IMR-90 (cell line): ENCODE measurements around the gene C10orf90. TPM values are rescaled to one million over a fixed set of nuclear protein-coding genes. Genes with fewer than 3 reads are reported as not detected.

Experiments used
- ATAC-seq: fragments of 200-7000 bp; cut with Tn5 transposase; 2 replicates; pipeline ENCODE4 v1.9.1; 2020; ENCODE audit warnings: low read depth, mild to moderate bottlenecking, moderate library complexity
- BruUV-seq: library from RNA; stranded (reverse); fragments of 400-500 nt; replicated peaks from 2 replicates; lab custom pipeline; 2021; lab: Mats Ljungman, UMichigan
- CTCF ChIA-PET: fragments of 300-600 bp; formaldehyde crosslinking; extraction: SDS; loops from one replicate; lab custom pipeline; 2021; ENCODE audit warnings: antibody characterized with exemption; lab: Yijun Ruan, JAX
- POLR2A ChIA-PET: fragments of 300-600 bp; sonication (Branson Sonifier 250); formaldehyde crosslinking; loops from one replicate; lab custom pipeline; 2022; ENCODE audit warnings: antibody characterized with exemption; ENCODE audit not compliant: unreplicated experiment; lab: Charles Lee
- DNase-seq: peaks from one replicate; pipeline ENCODE4 v3.0.0; 2013
- H2AFZ ChIP-seq: replicated peaks from 2 replicates; pipeline ENCODE3; 2013; ENCODE audit warnings: low read length, mild to moderate bottlenecking; ENCODE audit not compliant: poor library complexity
- H2AK5ac ChIP-seq: 2 replicates; pipeline ENCODE4 v1.6.1; 2013; ENCODE audit warnings: low read depth, low read length, inconsistent platforms
- H2AK9ac ChIP-seq: replicated peaks from 2 replicates; pipeline ENCODE3; 2013; ENCODE audit warnings: mild to moderate bottlenecking, low read depth, low read length, moderate library complexity; ENCODE audit not compliant: poor library complexity
- H2BK120ac ChIP-seq: 2 replicates; pipeline ENCODE4 v1.6.1; 2013; ENCODE audit warnings: low read depth, low read length, inconsistent platforms
- H2BK15ac ChIP-seq: 3 replicates; pipeline ENCODE4 v1.6.1; 2013; ENCODE audit warnings: low read depth, low read length, inconsistent platforms
- H2BK20ac ChIP-seq: 2 replicates; pipeline ENCODE4 v1.6.1; 2013; ENCODE audit warnings: low read depth, mild to moderate bottlenecking, inconsistent platforms, low read length, moderate library complexity
- H2BK5ac ChIP-seq: 2 replicates; pipeline ENCODE4 v1.6.1; 2013; ENCODE audit warnings: mild to moderate bottlenecking, low read depth, low read length, inconsistent platforms; ENCODE audit not compliant: poor library complexity, severe bottlenecking
- H3K14ac ChIP-seq: replicated peaks from 2 replicates; pipeline ENCODE4 v1.6.1; 2013; ENCODE audit warnings: low read depth, low read length, inconsistent platforms
- H3K18ac ChIP-seq: 2 replicates; pipeline ENCODE4 v1.6.1; 2013; ENCODE audit warnings: low read depth, low read length, control low read depth
- H3K23ac ChIP-seq: 2 replicates; pipeline ENCODE4 v1.6.1; 2013; ENCODE audit warnings: low read depth, low read length, inconsistent platforms
- H3K27ac ChIP-seq: 2 replicates; pipeline ENCODE4 v1.5.1; 2013; ENCODE audit warnings: mild to moderate bottlenecking, control low read depth, low read length; ENCODE audit not compliant: insufficient read depth
- H3K27me3 ChIP-seq: 2 replicates; pipeline ENCODE4 v1.6.1; 2013; ENCODE audit warnings: low read length; ENCODE audit not compliant: control insufficient read depth, insufficient read depth
- H3K36me3 ChIP-seq: 2 replicates; pipeline ENCODE4 v1.6.1; 2013; ENCODE audit warnings: low read length, mixed read lengths; ENCODE audit not compliant: control insufficient read depth, insufficient read depth
- H3K4ac ChIP-seq: 2 replicates; pipeline ENCODE4 v1.6.1; 2013; ENCODE audit warnings: low read depth, low read length, inconsistent platforms
- H3K4me1 ChIP-seq: 2 replicates; pipeline ENCODE4 v1.6.1; 2013; ENCODE audit warnings: low read length, mixed read lengths; ENCODE audit not compliant: control insufficient read depth, insufficient read depth
- H3K4me2 ChIP-seq: 2 replicates; pipeline ENCODE4 v1.6.1; 2013; ENCODE audit warnings: low read depth, mild to moderate bottlenecking, control low read depth, low read length, moderate library complexity
- H3K4me3 ChIP-seq: 2 replicates; pipeline ENCODE4 v1.5.1; 2013; ENCODE audit warnings: low read depth, mild to moderate bottlenecking, control low read depth, low read length, moderate library complexity; ENCODE audit not compliant: insufficient read depth
- H3K56ac ChIP-seq: 2 replicates; pipeline ENCODE4 v1.6.1; 2013; ENCODE audit warnings: low read length, inconsistent platforms; ENCODE audit not compliant: insufficient read depth; ENCODE audit errors: extremely low read depth
- H3K79me1 ChIP-seq, 2 experiments: 2 replicates each; pipeline ENCODE4 v1.6.1; 2013; ENCODE audit warnings: low read length in 2 of 2, inconsistent platforms in 1 of 2, low read depth in 1 of 2
- H3K9ac ChIP-seq: 2 replicates; pipeline ENCODE4 v1.6.1; 2013; ENCODE audit warnings: low read depth, low read length, control low read depth
- H3K9me1 ChIP-seq: 2 replicates; pipeline ENCODE4 v1.6.1; 2013; ENCODE audit warnings: low read length, inconsistent platforms; ENCODE audit not compliant: insufficient read depth
- H3K9me3 ChIP-seq: 2 replicates; pipeline ENCODE4 v1.6.1; 2013; ENCODE audit warnings: low read length; ENCODE audit not compliant: control insufficient read depth, insufficient read depth
- H4K20me1 ChIP-seq: 2 replicates; pipeline ENCODE4 v1.6.1; 2013; ENCODE audit warnings: low read length, inconsistent platforms; ENCODE audit not compliant: insufficient read depth
- H4K5ac ChIP-seq: 2 replicates; pipeline ENCODE4 v1.6.1; 2013; ENCODE audit warnings: mild to moderate bottlenecking, low read depth, low read length, control low read depth
- H4K8ac ChIP-seq, 2 experiments: 2 replicates each; pipeline ENCODE4 v1.6.1; 2013; ENCODE audit warnings: low read depth in 2 of 2, low read length in 2 of 2, control low read depth in 1 of 2, inconsistent platforms in 1 of 2
- H4K91ac ChIP-seq: 2 replicates; pipeline ENCODE4 v1.6.1; 2013; ENCODE audit warnings: low read depth, low read length, inconsistent platforms; ENCODE audit not compliant: insufficient read depth
- BHLHE40 ChIP-seq: fragments of 150-350 bp; IDR thresholded peaks from 2 replicates; pipeline ENCODE4 v1.6.1; 2016; ENCODE audit warnings: mild to moderate bottlenecking, low read depth, low read length
- CEBPB ChIP-seq: IDR thresholded peaks from 2 replicates; pipeline ENCODE4 v1.6.1; 2012; ENCODE audit warnings: low read depth, low read length, improper control_type of control experiment
- CHD1 ChIP-seq: IDR thresholded peaks from 2 replicates; pipeline ENCODE4 v1.6.1; 2012; ENCODE audit warnings: low read depth, low read length, improper control_type of control experiment
- CTCF ChIP-seq: conservative IDR thresholded peaks from 2 replicates; pipeline ENCODE4 v1.5.1; 2012; ENCODE audit warnings: mild to moderate bottlenecking, low read depth, low read length, improper control_type of control experiment
- ELK1 ChIP-seq: fragments of 150-350 bp; IDR thresholded peaks from 2 replicates; pipeline ENCODE4 v1.6.1; 2016; ENCODE audit warnings: low read depth, mild to moderate bottlenecking, low read length, moderate library complexity, borderline replicate concordance
- FOS ChIP-seq: fragments of 150-350 bp; IDR thresholded peaks from 2 replicates; pipeline ENCODE4 v1.6.1; 2016; ENCODE audit warnings: low read depth, low read length
- MAFK ChIP-seq: IDR thresholded peaks from 2 replicates; pipeline ENCODE4 v1.6.1; 2012; ENCODE audit warnings: low read depth, low read length, improper control_type of control experiment
- MAZ ChIP-seq: IDR thresholded peaks from 2 replicates; pipeline ENCODE4 v1.6.1; 2012; ENCODE audit warnings: low read depth, mild to moderate bottlenecking, low read length, improper control_type of control experiment, moderate library complexity, borderline replicate concordance
- MXI1 ChIP-seq: IDR thresholded peaks from 2 replicates; pipeline ENCODE4 v1.6.1; 2012; ENCODE audit warnings: low read depth, mild to moderate bottlenecking, low read length, moderate library complexity, borderline replicate concordance
- NFE2L2 ChIP-seq: fragments of 150-350 bp; IDR thresholded peaks from 2 replicates; pipeline ENCODE4 v1.6.1; 2016; ENCODE audit warnings: low read depth, mild to moderate bottlenecking, low read length
- POLR2A ChIP-seq: IDR thresholded peaks from 2 replicates; pipeline ENCODE4 v1.6.1; 2012; ENCODE audit warnings: mild to moderate bottlenecking, low read depth, low read length
- RAD21 ChIP-seq: IDR thresholded peaks from 2 replicates; pipeline ENCODE4 v1.6.1; 2012; ENCODE audit warnings: low read length, improper control_type of control experiment
- RCOR1 ChIP-seq: IDR thresholded peaks from 2 replicates; pipeline ENCODE4 v1.6.1; 2012; ENCODE audit warnings: mild to moderate bottlenecking, low read length, improper control_type of control experiment; ENCODE audit not compliant: insufficient replicate concordance
- RFX5 ChIP-seq: IDR thresholded peaks from 2 replicates; pipeline ENCODE4 v1.8.0; 2012; ENCODE audit warnings: low read depth, mild to moderate bottlenecking, low read length, moderate library complexity
- SMC3 ChIP-seq: fragments of 150-350 bp; IDR thresholded peaks from 2 replicates; pipeline ENCODE4 v1.6.1; 2016; ENCODE audit warnings: low read depth, mild to moderate bottlenecking, antibody characterized with exemption, low read length, moderate library complexity
- WGBS, 2 experiments: methylation state at CpG; one replicate each; pipeline versions ENCODE4 v1.1.5 to v1.1.7; 2013; ENCODE audit warnings: missing lambda C conversion rate in 2 of 2; ENCODE audit not compliant: insufficient read length in 1 of 2; ENCODE audit errors: extremely low coverage in 2 of 2; 5-methylcytosine and 5-hydroxymethylcytosine counted together
- dilution Hi-C: fragments of 300-500 bp; cut with HindIII; formaldehyde crosslinking; loops from one replicate; pipeline ENCODE4 v1.14.3; 2018; ENCODE audit warnings: low sequenced_read_pairs; ENCODE audit not compliant: unreplicated experiment
- in situ Hi-C: fragments of 300-500 bp; cut with MboI; formaldehyde crosslinking; loops from 3 replicates; pipeline ENCODE4 v1.14.3; 2019; ENCODE audit warnings: low sequenced_read_pairs, inconsistent platforms, mixed read lengths
- intact Hi-C: fragments of 100-400 bp; cut with micrococcal nuclease; formaldehyde crosslinking; loops from 2 replicates; pipeline ENCODE4 v1.10.0; 2022
- polyA plus RNA-seq, 3 experiments: library from polyadenylated mRNA; depleted of rRNA; stranded (reverse); fragments of >200 nt; gene quantifications; 2 replicates each; pipeline ENCODE4 v1.2.3, GENCODE V29; 2012; ENCODE audit warnings: low replicate concordance in 1 of 3
- total RNA-seq: library from RNA; depleted of rRNA; stranded (reverse); fragments of >200 nt; gene quantifications from 2 replicates; pipeline ENCODE4 v1.2.3, GENCODE V29; 2012
- TF ChIP-seq, protein P1 (sequence below): fragments of 150-350 bp; IDR thresholded peaks from 2 replicates; pipeline ENCODE4 v1.6.1; 2017; ENCODE audit warnings: mild to moderate bottlenecking, antibody characterized with exemption, low read length, low read depth

C10orf90 gene
- total and polyA plus RNA-seq, 2 of the 4 experiments (the other 2 are of a cell fraction), result 0.05 to 0.18 TPM

DNA sequence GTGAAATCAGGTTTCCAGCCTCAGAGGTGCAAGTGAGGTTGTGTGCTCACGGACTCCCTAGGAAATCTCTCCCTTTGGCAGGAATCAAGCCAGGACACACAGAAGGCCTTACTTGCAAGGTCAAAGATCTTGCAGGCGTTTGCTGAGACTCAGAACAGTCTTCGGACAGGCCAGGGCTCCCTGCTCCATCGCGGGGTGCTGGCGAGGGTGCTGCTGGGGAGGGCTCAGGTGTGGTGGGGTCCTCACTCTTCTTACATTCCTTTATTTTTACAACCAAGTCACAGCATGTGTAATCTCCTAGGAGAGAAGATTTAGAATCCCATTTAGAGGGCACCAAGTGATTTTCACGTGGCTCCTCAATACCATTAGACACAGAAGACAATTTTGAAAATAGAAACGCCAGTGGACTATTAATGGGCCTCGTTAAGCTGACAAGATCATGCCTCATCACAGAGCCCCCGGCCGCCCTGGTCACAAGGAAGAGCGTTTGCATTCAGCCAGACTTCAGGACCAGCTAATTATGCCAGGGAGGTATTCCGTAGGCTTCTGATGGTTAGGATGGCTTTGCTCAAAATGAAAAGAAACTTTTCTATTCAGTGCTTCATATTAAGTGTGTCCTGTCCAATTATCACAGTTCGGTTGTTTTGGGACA is 209.1 kb downstream of the C10orf90 start:
- DNase-seq, result no peak
- POLR2A ChIA-PET, result no interaction called here
- TF ChIP-seq CHD1 (no peak), MXI1 (no peak), FOS (no peak), POLR2A (no peak), BHLHE40 (no peak), RCOR1 (no peak), MAZ (no peak), CTCF (no peak), RFX5 (no peak), CEBPB (no peak), RAD21 (no peak), SMC3 (no peak), NFE2L2 (no peak), ELK1 (no peak), MAFK (no peak)
- TF ChIP-seq, protein P1, sequence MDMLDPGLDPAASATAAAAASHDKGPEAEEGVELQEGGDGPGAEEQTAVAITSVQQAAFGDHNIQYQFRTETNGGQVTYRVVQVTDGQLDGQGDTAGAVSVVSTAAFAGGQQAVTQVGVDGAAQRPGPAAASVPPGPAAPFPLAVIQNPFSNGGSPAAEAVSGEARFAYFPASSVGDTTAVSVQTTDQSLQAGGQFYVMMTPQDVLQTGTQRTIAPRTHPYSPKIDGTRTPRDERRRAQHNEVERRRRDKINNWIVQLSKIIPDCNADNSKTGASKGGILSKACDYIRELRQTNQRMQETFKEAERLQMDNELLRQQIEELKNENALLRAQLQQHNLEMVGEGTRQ, result no peak
- Histone ChIP-seq H3K4me1 (no peaks in the 10 kb centered on the region; the same call in 1 of the 2 replicates), H3K9me3 (no peaks in the 10 kb centered on the region), H2AFZ (no peak overlapping the region), H4K91ac (no peak overlapping the region), H4K8ac (no peak overlapping the region), H2BK15ac (no peak overlapping the region), H2BK5ac (no peak overlapping the region), H3K9ac (no peak overlapping the region), H3K56ac (no peak overlapping the region), H3K4me2 (no peak overlapping the region), H2BK20ac (no peak overlapping the region), H2BK120ac (no peak overlapping the region), H3K27me3 (peaks cover 2% of the 10 kb centered on the region; the same call in 1 of the 2 replicates), H3K4me3 (no peak overlapping the region), H3K36me3 (no peaks in the 10 kb centered on the region), H2AK5ac (no peak overlapping the region), H2AK9ac (no peak overlapping the region), H3K14ac (no peak overlapping the region), H3K27ac (no peak overlapping the region), H3K4ac (no peak overlapping the region), H3K9me1 (no peaks in the 10 kb centered on the region), H4K20me1 (no peaks in the 10 kb centered on the region), H3K18ac (no peak overlapping the region), H3K23ac (no peak overlapping the region), H3K79me1 (no peaks in the 10 kb centered on the region), H4K5ac (no peak overlapping the region)
- CTCF ChIA-PET, result no interaction called here
- WGBS, 2 experiments, result 80% methylated on average over 2 of the region's 14 CpGs; no CpG with 5 or more reads in 1 of the 2 experiments
- dilution Hi-C loops (no loop called here), in situ Hi-C loops (no loop called here), intact Hi-C loops (no loop called here)
- no TSS peak for BruUV-seq
- no peak for ATAC-seq
